HEK293 (cell line): ENCODE results near the gene SLC2A4.

Experiments
- CTCF ChIA-PET: fragments of 350-600 bp; formaldehyde crosslinking; extraction: SDS; loops from one replicate; lab custom pipeline; 2021; ENCODE audit warnings: antibody characterized with exemption; lab: Yijun Ruan, JAX
- POLR2A ChIA-PET: fragments of 300-600 bp; formaldehyde crosslinking; extraction: SDS; loops from one replicate; lab custom pipeline; 2020; ENCODE audit warnings: antibody characterized with exemption, inconsistent platforms; lab: Yijun Ruan, JAX
- H3K27ac ChIP-seq: fragments of 200-500 bp; sonication (Bioruptor generic); 2 replicates; pipeline ENCODE4 v1.5.1; 2014; ENCODE audit warnings: low read depth, low read length, control low read depth, inconsistent platforms; ENCODE audit errors: extremely low read depth
- H3K36me3 ChIP-seq, 2 experiments: fragments of 200-500 bp in 1 of 2; sonication (Bioruptor generic) in 1 of 2; 1 replicate in 1 of 2; 2 replicates in 1 of 2; pipeline ENCODE4 v1.5.1; 2014 to 2017; ENCODE audit warnings: inconsistent platforms in 2 of 2, low read length in 2 of 2; ENCODE audit not compliant: control insufficient read depth in 2 of 2, insufficient read depth in 1 of 2
- H3K4me1 ChIP-seq: fragments of 200-500 bp; sonication (Bioruptor generic); 2 replicates; pipeline ENCODE4 v1.5.1; 2014; ENCODE audit warnings: mild to moderate bottlenecking, low read length, inconsistent platforms; ENCODE audit not compliant: control insufficient read depth, insufficient read depth
- H3K4me3 ChIP-seq: 2 replicates; pipeline ENCODE4 v1.5.1; 2011; ENCODE audit warnings: low read depth, mild to moderate bottlenecking, control low read depth, low read length, moderate library complexity
- H3K9me3 ChIP-seq: fragments of 200-500 bp; sonication (Bioruptor generic); 2 replicates; pipeline ENCODE4 v1.5.1; 2014; ENCODE audit warnings: low read depth, low read length, inconsistent platforms; ENCODE audit not compliant: control insufficient read depth, insufficient read depth
- BCL6B ChIP-seq: fragments of 450-650 bp; formaldehyde crosslinking; IDR thresholded peaks from 2 replicates; pipeline ENCODE4 v1.5.1; 2017; ENCODE audit warnings: missing biosample characterization, missing genetic modification characterization
- CTCF ChIP-seq: fragments of 450-650 bp; formaldehyde crosslinking; IDR thresholded peaks from 2 replicates; pipeline ENCODE4 v1.5.1; 2016; ENCODE audit warnings: missing biosample characterization, missing genetic modification characterization
- OSR2 ChIP-seq: fragments of 450-650 bp; formaldehyde crosslinking; IDR thresholded peaks from 2 replicates; pipeline ENCODE4 v1.5.1; 2016; ENCODE audit warnings: missing biosample characterization, missing genetic modification characterization
- PATZ1 ChIP-seq: fragments of 450-650 bp; formaldehyde crosslinking; IDR thresholded peaks from 2 replicates; pipeline ENCODE4 v1.5.1; 2016; ENCODE audit warnings: missing biosample characterization, missing genetic modification characterization
- ZBTB26 ChIP-seq: fragments of 450-650 bp; formaldehyde crosslinking; optimal IDR thresholded peaks from 2 replicates; pipeline ENCODE3; 2016; ENCODE audit warnings: missing biosample characterization, mild to moderate bottlenecking, missing genetic modification characterization
- ZIC2 ChIP-seq: fragments of 450-650 bp; formaldehyde crosslinking; IDR thresholded peaks from 2 replicates; pipeline ENCODE4 v1.5.1; 2016; ENCODE audit warnings: missing biosample characterization, missing genetic modification characterization
- ZNF16 ChIP-seq: fragments of 450-650 bp; formaldehyde crosslinking; IDR thresholded peaks from 2 replicates; pipeline ENCODE4 v1.5.1; 2016; ENCODE audit warnings: low read depth, missing biosample characterization, missing genetic modification characterization
- ZNF239 ChIP-seq: fragments of 450-650 bp; formaldehyde crosslinking; IDR thresholded peaks from 2 replicates; pipeline ENCODE4 v1.5.1; 2016; ENCODE audit warnings: missing biosample characterization, missing genetic modification characterization
- ZNF311 ChIP-seq: fragments of 450-650 bp; formaldehyde crosslinking; IDR thresholded peaks from 2 replicates; pipeline ENCODE4 v1.5.1; 2017; ENCODE audit warnings: missing biosample characterization, missing genetic modification characterization, borderline replicate concordance
- ZNF335 ChIP-seq: fragments of 450-650 bp; formaldehyde crosslinking; conservative IDR thresholded peaks from 2 replicates; pipeline ENCODE4 v1.5.1; 2016; ENCODE audit warnings: missing biosample characterization, missing genetic modification characterization
- ZNF449 ChIP-seq: fragments of 450-650 bp; formaldehyde crosslinking; IDR thresholded peaks from 2 replicates; pipeline ENCODE4 v1.5.1; 2017; ENCODE audit warnings: missing biosample characterization, mild to moderate bottlenecking, missing genetic modification characterization, moderate library complexity
- ZNF558 ChIP-seq: fragments of 450-650 bp; formaldehyde crosslinking; IDR thresholded peaks from 2 replicates; pipeline ENCODE4 v1.5.1; 2016; ENCODE audit warnings: missing biosample characterization, missing genetic modification characterization
- ZNF654 ChIP-seq: fragments of 450-650 bp; formaldehyde crosslinking; IDR thresholded peaks from 2 replicates; pipeline ENCODE4 v1.5.1; 2016; ENCODE audit warnings: low read depth, missing biosample characterization, missing genetic modification characterization

The SLC2A4 gene

GRCh38 chr17:7321466-7321865 lies 39.9 kb downstream of the SLC2A4 start (continued):
- TF ChIP-seq ZNF16 (tag by site-specific recombination): no peak
- no peak for TF ChIP-seq PATZ1 (tag by site-specific recombination)

GRCh38 chr17:7322520-7323194 lies 41.1 kb downstream of the SLC2A4 start:
- CTCF ChIA-PET: interaction anchor here (0.6 to 5.2 kb wide), 8 partner anchors 9 to 238 kb away, joined by 3 to 50 read pairs (median 3); partner anchors contain the start of genes ACAP1 and SLC2A4

GRCh38 chr17:7323731-7324437 lies 42.4 kb downstream of the SLC2A4 start:
- Histone ChIP-seq H3K27ac (no peak overlapping the region), H3K4me3 (no peak overlapping the region), H3K9me3 (no peaks in the 10 kb centered on the region), H3K36me3 (peaks cover 31 to 78% of the 10 kb centered on the region in 2 experiments), H3K4me1 (peaks cover 6% of the 10 kb centered on the region)
- ChIA-PET POLR2A (interaction anchor here (0.9 to 1.1 kb wide), 2 partner anchors 20 to 160 kb away, joined by 3 read pairs; partner anchors contain the start of gene POLR2A), CTCF (interaction anchor here (1.0 to 5.2 kb wide), 10 partner anchors 12 to 237 kb away, joined by 3 to 50 read pairs (median 4); partner anchors contain the start of gene ACAP1)
- TF ChIP-seq ZNF239 (tag by site-specific recombination) (no peak), ZNF654 (tag by site-specific recombination) (peak; percentile 16; the same call in 1 of the 2 replicates), ZNF311 (no peak), ZIC2 (tag by site-specific recombination) (no peak), ZNF335 (tag by site-specific recombination) (peak; percentile 35; the same call in 1 of the 2 replicates), CTCF (tag by site-specific recombination) (peak; percentile 79), ZBTB26 (tag by site-specific recombination) (peak; percentile 15)

More at GRCh38 chr17:7322520-7323194, 41.1 kb downstream of the SLC2A4 start:
- H3K9me3 ChIP-seq: no peaks in the 10 kb centered on the region
- H3K4me3 ChIP-seq: no peak overlapping the region
- no peak for TF ChIP-seq BCL6B (tag by site-specific recombination)
- no peak for TF ChIP-seq OSR2 (tag by site-specific recombination)
- no peak for TF ChIP-seq ZNF449
- TF ChIP-seq ZNF558: no peak
- POLR2A ChIA-PET: interaction anchor here (1.0 to 1.3 kb wide), 2 partner anchors 9 to 13 kb away, joined by 4 read pairs; no protein-coding TSS in a partner anchor
- H3K27ac ChIP-seq: no peak overlapping the region
- H3K4me1 ChIP-seq: peaks cover under 1% of the 10 kb centered on the region; the same call in 1 of the 2 replicates
- peaks cover 41 to 90% of the 10 kb centered on the region in 2 experiments for H3K36me3 ChIP-seq
